Transverse colon (tissue), 4 donors: ENCODE data around the gene PBX3. TPM values are rescaled to one million over a fixed set of nuclear protein-coding genes. Genes with fewer than 3 reads are reported as not detected.

Experiments used
- DNase-seq: peaks from one replicate; pipeline ENCODE4 v3.0.0-alpha.2; 2019
- H3K27ac ChIP-seq, 4 donors: fragments of 200-600 bp; sonication (generic); 2 replicates each; pipeline ENCODE4 v1.5.1; 2016 to 2018; ENCODE audit warnings: inconsistent platforms in 4 of 4
- H3K27me3 ChIP-seq: fragments of 200-600 bp; sonication (generic); 2 replicates; pipeline ENCODE4 v1.5.1; 2017; ENCODE audit warnings: inconsistent platforms
- H3K36me3 ChIP-seq, 4 donors: fragments of 200-600 bp; sonication (generic); 2 replicates each; pipeline ENCODE4 v1.5.1; 2017 to 2019; ENCODE audit warnings: inconsistent platforms in 4 of 4
- H3K4me1 ChIP-seq, 4 donors: fragments of 200-600 bp; sonication (generic); 2 replicates each; pipeline ENCODE4 v1.5.1; 2017 to 2020; ENCODE audit warnings: inconsistent platforms in 4 of 4
- H3K4me3 ChIP-seq, 4 donors: fragments of 200-600 bp; sonication (generic); 1 replicate in 1 of 4; 2 replicates in 3 of 4; pipeline versions ENCODE4 v1.5.1 to v1.6.1; 2017 to 2019; ENCODE audit warnings: inconsistent platforms in 4 of 4
- H3K9me3 ChIP-seq, 2 donors: fragments of 200-600 bp; sonication (generic); 2 replicates each; pipeline ENCODE4 v1.5.1; 2017 to 2019; ENCODE audit warnings: inconsistent platforms in 2 of 2
- EP300 ChIP-seq: sonication (generic); formaldehyde crosslinking; IDR thresholded peaks from one replicate; pipeline ENCODE4 v1.6.1; 2017; ENCODE audit warnings: antibody characterized with exemption, low read depth
- POLR2A ChIP-seq: fragments of 450-650 bp; IDR thresholded peaks from one replicate; pipeline ENCODE4 v1.6.1; 2016; ENCODE audit warnings: antibody characterized with exemption, mild to moderate bottlenecking, moderate library complexity
- POLR2AphosphoS5 ChIP-seq, 3 donors: sonication (generic); formaldehyde crosslinking; IDR thresholded peaks; one replicate each; pipeline ENCODE4 v1.6.1; 2016; ENCODE audit warnings: antibody characterized with exemption in 3 of 3
- WGBS, 2 donors: methylation state at CpG; one replicate each; pipeline ENCODE4 v1.1.5; 2018; ENCODE audit warnings: low coverage in 1 of 2; 5-methylcytosine and 5-hydroxymethylcytosine counted together
- in situ Hi-C, 4 donors: fragments of 200-750 bp; cut with MboI; loops; one replicate each; pipeline versions ENCODE4 v1.15.0 to v1.15.1; 2017; ENCODE audit warnings: low sequenced_read_pairs in 3 of 4, low pct_ligation_motif_present in 1 of 4, low pct_unique_long_range_greater_than_20kb in 1 of 4
- intact Hi-C: fragments of 100-400 bp; cut with DNase I; formaldehyde crosslinking; loops from one replicate; pipeline ENCODE4 v1.15.1; 2023; ENCODE audit warnings: low total_unique reads
- total RNA-seq, 4 donors: library from RNA; depleted of rRNA; stranded (reverse); fragments of >200 nt; gene quantifications; one replicate each; pipeline ENCODE4 v1.1.0, GENCODE V29; 2016
- TF ChIP-seq, protein P1 (sequence below), 5 experiments: fragments of 200-600 bp in 3 of 5; fragments of 450-650 bp in 2 of 5; sonication (generic) in 3 of 5; IDR thresholded peaks; 1 replicate in 2 of 5; 2 replicates in 3 of 5; pipeline ENCODE4 v1.5.1; 2016 to 2017; ENCODE audit warnings: antibody characterized with exemption in 5 of 5, inconsistent platforms in 3 of 5, mild to moderate bottlenecking in 2 of 5, moderate library complexity in 1 of 5

The PBX3 gene
- total RNA-seq, 4 donors from 2014 or later = 16.4 to 70.3 (median 20.4) TPM

DNA sequence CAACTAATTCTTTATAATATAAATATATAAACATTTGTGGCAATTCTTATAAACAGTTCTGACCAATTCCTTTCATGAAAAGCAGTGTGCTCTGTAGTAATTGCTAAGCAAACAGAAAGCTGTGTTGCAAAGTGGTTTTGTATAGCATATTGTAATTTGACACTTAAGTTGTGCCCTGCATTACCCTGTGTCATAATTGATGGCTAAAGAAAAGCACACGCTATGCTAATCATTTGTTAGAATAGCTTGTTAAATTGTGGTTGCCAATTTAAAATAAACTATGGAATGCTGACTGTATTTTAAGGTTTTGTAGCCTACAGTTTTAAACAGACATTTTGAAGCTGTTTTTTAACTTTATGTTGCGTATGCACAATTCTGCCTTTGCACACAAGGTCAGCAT lies 140.0 kb downstream of the PBX3 start:
- Histone ChIP-seq H3K36me3 (no peaks in the 10 kb centered on the region), H3K9me3 (no peaks in the 10 kb centered on the region), H3K27me3 (peaks cover 22% of the 10 kb centered on the region), H3K4me3 (no peak overlapping the region), H3K27ac (peak overlapping the region in 3 of 4 donors; percentile 64 to 79 (median 77)), H3K4me1 (peaks cover 0 to 34% (median 7%) of the 10 kb centered on the region in 4 donors)
- no peak for DNase-seq
- TF ChIP-seq EP300 (no peak), POLR2A (no peak), POLR2AphosphoS5 (IDR thresholded peaks at IDR 0.05) (no peak)
- TF ChIP-seq, protein P1, sequence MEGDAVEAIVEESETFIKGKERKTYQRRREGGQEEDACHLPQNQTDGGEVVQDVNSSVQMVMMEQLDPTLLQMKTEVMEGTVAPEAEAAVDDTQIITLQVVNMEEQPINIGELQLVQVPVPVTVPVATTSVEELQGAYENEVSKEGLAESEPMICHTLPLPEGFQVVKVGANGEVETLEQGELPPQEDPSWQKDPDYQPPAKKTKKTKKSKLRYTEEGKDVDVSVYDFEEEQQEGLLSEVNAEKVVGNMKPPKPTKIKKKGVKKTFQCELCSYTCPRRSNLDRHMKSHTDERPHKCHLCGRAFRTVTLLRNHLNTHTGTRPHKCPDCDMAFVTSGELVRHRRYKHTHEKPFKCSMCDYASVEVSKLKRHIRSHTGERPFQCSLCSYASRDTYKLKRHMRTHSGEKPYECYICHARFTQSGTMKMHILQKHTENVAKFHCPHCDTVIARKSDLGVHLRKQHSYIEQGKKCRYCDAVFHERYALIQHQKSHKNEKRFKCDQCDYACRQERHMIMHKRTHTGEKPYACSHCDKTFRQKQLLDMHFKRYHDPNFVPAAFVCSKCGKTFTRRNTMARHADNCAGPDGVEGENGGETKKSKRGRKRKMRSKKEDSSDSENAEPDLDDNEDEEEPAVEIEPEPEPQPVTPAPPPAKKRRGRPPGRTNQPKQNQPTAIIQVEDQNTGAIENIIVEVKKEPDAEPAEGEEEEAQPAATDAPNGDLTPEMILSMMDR (IDR thresholded peaks at IDR 0.05) = no peak
- intact Hi-C loops = no loop called here
- WGBS, 2 donors = 68 to 78% methylated on average over 2 of the region's 2 CpGs
- in situ Hi-C loops = no loop called here

DNA sequence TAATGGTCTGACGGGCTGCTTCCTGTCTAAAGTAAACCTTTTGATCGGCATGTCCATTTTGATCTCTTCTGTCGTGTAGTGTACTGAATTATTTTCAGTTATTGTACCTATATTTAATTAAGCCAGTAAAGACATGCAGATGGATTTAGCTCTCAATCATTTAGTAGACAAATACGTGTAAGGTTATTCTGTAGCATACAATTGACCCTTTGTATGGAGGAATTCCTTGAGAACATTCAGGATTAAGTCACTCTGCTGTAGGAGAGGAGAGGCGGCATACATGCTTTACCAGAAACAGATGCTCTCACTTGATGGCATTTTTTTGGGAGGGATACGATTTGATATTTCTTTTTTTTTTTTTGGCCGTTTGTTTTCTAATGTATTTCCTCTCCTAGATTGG lies 141.0 kb downstream of the PBX3 start:
- Histone ChIP-seq H3K4me1 (peaks cover under 1 to 43% (median 7%) of the 10 kb centered on the region in 4 donors), H3K9me3 (no peaks in the 10 kb centered on the region), H3K27me3 (peaks cover 22% of the 10 kb centered on the region), H3K36me3 (no peaks in the 10 kb centered on the region), H3K4me3 (no peak overlapping the region), H3K27ac (peak overlapping the region; percentile 64 to 79 (median 72))
- intact Hi-C loops (no loop called here), in situ Hi-C loops (no loop called here)
- DNase-seq = no peak
- TF ChIP-seq, protein P1 (IDR thresholded peaks at IDR 0.05) = no peak
- 77 to 84% methylated on average over 7 of the region's 7 CpGs for WGBS, 2 donors

DNA sequence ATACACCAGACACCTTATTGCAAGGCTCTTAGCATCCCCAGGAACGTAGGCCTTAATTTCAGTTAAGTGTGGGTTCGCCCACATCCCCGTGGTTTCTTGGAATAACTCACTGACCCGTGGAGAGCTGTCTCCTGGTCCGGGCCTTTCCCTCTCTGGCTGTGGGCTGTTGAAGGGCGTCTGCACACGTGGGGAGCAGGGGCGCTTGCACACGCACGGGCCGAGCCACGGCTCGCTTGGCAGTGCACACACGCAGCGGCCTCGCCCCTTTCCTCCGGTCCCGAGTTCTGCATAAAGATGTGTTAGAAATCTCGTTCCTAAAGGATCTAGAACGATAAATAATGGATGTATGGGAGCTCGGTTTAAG lies 141.9 kb downstream of the PBX3 start:
- Histone ChIP-seq H3K27me3 (peaks cover 22% of the 10 kb centered on the region), H3K9me3 (no peaks in the 10 kb centered on the region), H3K4me3 (peak overlapping the region; percentile 1 to 59 (median 43)), H3K36me3 (no peaks in the 10 kb centered on the region), H3K27ac (peak overlapping the region; percentile 64 to 79 (median 72)), H3K4me1 (peaks cover 4 to 43% (median 7%) of the 10 kb centered on the region in 4 donors)
- intact Hi-C loops = no loop called here
- WGBS, 2 donors = 27 to 28% methylated on average over 4 to 21 of the region's 21 CpGs
- TF ChIP-seq POLR2AphosphoS5 (IDR thresholded peaks at IDR 0.05) = no peak
- TF ChIP-seq, protein P1 (IDR thresholded peaks at IDR 0.05) = no peak
- TF ChIP-seq POLR2A = no peak
- no peak for TF ChIP-seq EP300
- DNase-seq = no peak
- in situ Hi-C loops = no loop called here

DNA sequence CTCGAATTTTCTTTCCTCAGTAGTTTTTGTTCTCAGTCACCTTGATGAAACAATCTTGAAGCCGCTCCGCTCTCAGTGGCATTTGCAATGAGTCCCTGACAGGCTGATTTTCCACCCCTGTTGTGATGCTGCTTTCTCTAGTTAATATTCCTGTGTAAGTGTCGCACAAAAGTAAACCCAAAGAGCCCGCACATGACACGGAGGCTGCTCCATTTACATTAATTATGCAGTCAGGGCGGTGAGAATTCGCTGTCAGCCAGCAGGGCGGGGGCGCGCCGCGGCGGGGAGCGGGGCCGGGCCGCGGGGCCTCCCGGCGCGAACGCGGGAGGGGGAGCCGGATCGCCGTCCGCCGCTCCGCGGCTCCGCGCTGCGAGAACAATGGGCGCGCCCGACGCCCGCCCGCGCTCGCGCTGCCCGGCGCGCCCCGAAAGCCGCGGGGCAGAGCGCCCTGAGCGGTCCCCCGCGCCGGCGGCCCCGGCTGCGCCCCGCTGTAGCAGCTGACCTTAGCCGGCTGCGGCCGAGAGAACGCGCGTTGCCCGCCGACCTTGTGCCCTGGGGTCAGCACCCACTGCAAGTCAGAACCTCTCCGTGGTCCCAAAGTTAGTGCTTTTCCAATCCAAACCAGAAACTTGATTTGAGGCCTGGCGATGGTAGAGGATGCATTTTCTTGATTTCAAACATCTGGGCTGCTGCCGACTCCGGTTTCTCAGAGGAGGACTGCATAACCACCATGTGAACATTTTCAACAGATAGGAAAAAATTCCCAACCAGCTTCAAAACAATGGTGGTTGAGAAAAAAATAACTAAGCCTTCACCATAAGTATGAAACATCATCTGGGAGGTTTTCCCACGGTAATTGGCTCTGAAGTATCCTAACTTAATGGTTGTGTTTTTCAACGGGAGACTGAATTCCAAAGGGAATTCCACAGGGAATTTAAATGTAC lies 142.6 kb downstream of the PBX3 start:
- no peaks in the 10 kb centered on the region for H3K9me3 ChIP-seq
- peak overlapping the region; percentile 12 to 59 (median 43) for H3K4me3 ChIP-seq
- peaks cover 4 to 48% (median 8%) of the 10 kb centered on the region in 4 donors for H3K4me1 ChIP-seq
- no peak for TF ChIP-seq POLR2A
- TF ChIP-seq, protein P1 (IDR thresholded peaks at IDR 0.05) = no peak
- TF ChIP-seq POLR2AphosphoS5 (IDR thresholded peaks at IDR 0.05) = no peak
- no peak for TF ChIP-seq EP300
- H3K36me3 ChIP-seq = no peaks in the 10 kb centered on the region
- intact Hi-C loops = no loop called here
- DNase-seq = peak; percentile 11
- H3K27ac ChIP-seq = peak overlapping the region; percentile 64 to 79 (median 72)
- in situ Hi-C loops = no loop called here
- WGBS, 2 donors = 5 to 23% methylated on average over 5 to 58 of the region's 71 CpGs
- H3K27me3 ChIP-seq = peaks cover 22% of the 10 kb centered on the region
